Breast epithelium (tissue), 4 donors: ENCODE data around the gene TEX52. TPM values are rescaled to one million over a fixed set of nuclear protein-coding genes. Genes with fewer than 3 reads are reported as not detected.
A peak's percentile ranks its signal among the peaks of the same experiment; 100 is the strongest.

ENCODE experiments used
- DNase-seq, 2 donors: peaks; one replicate each; pipeline ENCODE4 v3.0.0-alpha.2; 2019; ENCODE audit warnings: low spot score in 2 of 2
- H3K27ac ChIP-seq, 2 donors: fragments of 200-600 bp; sonication (generic) in 1 of 2; one replicate each; pipeline ENCODE4 v1.5.1; 2016 to 2019; ENCODE audit warnings: mild to moderate bottlenecking in 1 of 2
- H3K27me3 ChIP-seq, 2 donors: fragments of 200-600 bp; sonication (generic) in 1 of 2; one replicate each; pipeline versions ENCODE4 v1.5.1 to v1.6.0; 2017 to 2019; ENCODE audit warnings: control low read depth in 1 of 2, mild to moderate bottlenecking in 1 of 2
- H3K36me3 ChIP-seq: fragments of 200-600 bp; one replicate; pipeline ENCODE4 v1.5.1; 2019
- H3K4me1 ChIP-seq, 2 donors: fragments of 200-600 bp; sonication (generic); one replicate each; pipeline ENCODE4 v1.5.1; 2016 to 2019; ENCODE audit warnings: control low read depth in 1 of 2
- H3K4me3 ChIP-seq, 3 donors: fragments of 200-600 bp; sonication (generic); 1 replicate in 2 of 3; 2 replicates in 1 of 3; pipeline ENCODE4 v1.5.1; 2016 to 2019; ENCODE audit warnings: mild to moderate bottlenecking in 3 of 3, moderate library complexity in 2 of 3
- H3K9me3 ChIP-seq, 2 donors: fragments of 200-600 bp; sonication (generic) in 1 of 2; one replicate each; pipeline ENCODE4 v1.5.1; 2016 to 2019; ENCODE audit warnings: control low read depth in 1 of 2
- CTCF ChIP-seq, 3 donors: fragments of 450-650 bp; IDR thresholded peaks; one replicate each; pipeline ENCODE4 v1.5.1; 2016 to 2017; ENCODE audit warnings: antibody characterized with exemption in 3 of 3, mild to moderate bottlenecking in 3 of 3, moderate library complexity in 3 of 3
- POLR2A ChIP-seq: fragments of 450-650 bp; IDR thresholded peaks from one replicate; pipeline ENCODE4 v1.6.1; 2016; ENCODE audit warnings: antibody characterized with exemption, mild to moderate bottlenecking, moderate library complexity
- POLR2AphosphoS5 ChIP-seq, 3 donors: sonication (generic); formaldehyde crosslinking; IDR thresholded peaks; one replicate each; pipeline ENCODE4 v1.6.1; 2017; ENCODE audit warnings: antibody characterized with exemption in 3 of 3
- intact Hi-C: fragments of 100-400 bp; cut with DNase I; formaldehyde crosslinking; loops from one replicate; pipeline ENCODE4 v1.15.1; 2023; ENCODE audit warnings: low total_unique reads
- total RNA-seq, 3 donors: library from RNA; depleted of rRNA; stranded (reverse); fragments of >200 nt; gene quantifications; one replicate each; pipeline ENCODE4 v1.1.0, GENCODE V29; 2016

The TEX52 gene
- total RNA-seq, 3 donors from 2014 or later, result not detected

DNA sequence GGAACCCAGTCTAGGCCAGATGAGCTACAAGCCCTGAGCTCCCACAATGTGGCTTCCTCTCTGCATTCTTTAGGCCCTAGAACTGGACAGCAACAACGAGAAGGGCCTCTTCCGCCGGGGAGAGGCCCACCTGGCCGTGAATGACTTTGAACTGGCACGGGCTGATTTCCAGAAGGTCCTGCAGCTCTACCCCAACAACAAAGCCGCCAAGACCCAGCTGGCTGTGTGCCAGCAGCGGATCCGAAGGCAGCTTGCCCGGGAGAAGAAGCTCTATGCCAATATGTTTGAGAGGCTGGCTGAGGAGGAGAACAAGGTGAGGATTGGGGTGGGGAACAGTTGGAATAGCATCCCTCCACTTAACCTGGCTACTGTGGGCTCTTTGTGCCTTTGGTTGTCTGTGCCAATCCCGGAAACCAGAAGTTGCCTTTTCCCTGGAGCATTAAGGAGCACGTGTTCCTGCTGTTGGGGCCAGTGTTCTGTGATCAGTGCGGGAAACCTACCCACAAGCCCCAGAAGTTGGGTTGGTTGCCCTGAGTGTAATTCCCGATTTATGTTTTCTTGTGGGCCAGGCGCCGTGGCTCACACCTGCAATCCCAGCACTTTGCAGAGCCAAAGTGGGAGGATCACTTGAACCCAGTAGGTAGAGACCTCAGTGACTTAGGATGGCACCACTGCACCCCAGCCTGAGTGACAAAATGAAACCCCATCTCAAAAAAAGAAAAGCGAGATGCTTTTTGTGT, 55.6 kb downstream of the TEX52 start:
- Histone ChIP-seq H3K27ac (peak overlapping the region; percentile 64 to 72), H3K4me1 (peaks cover 4 to 21% of the 10 kb centered on the region in 2 donors), H3K4me3 (no peak overlapping the region), H3K36me3 (peaks cover 5% of the 10 kb centered on the region), H3K27me3 (no peaks in the 10 kb centered on the region), H3K9me3 (no peaks in the 10 kb centered on the region)
- intact Hi-C loops, result no loop called here
- no peak for DNase-seq
- TF ChIP-seq CTCF (IDR thresholded peaks at IDR 0.05), result no peak
- TF ChIP-seq POLR2A, result no peak
- no peak for TF ChIP-seq POLR2AphosphoS5 (IDR thresholded peaks at IDR 0.05)

DNA sequence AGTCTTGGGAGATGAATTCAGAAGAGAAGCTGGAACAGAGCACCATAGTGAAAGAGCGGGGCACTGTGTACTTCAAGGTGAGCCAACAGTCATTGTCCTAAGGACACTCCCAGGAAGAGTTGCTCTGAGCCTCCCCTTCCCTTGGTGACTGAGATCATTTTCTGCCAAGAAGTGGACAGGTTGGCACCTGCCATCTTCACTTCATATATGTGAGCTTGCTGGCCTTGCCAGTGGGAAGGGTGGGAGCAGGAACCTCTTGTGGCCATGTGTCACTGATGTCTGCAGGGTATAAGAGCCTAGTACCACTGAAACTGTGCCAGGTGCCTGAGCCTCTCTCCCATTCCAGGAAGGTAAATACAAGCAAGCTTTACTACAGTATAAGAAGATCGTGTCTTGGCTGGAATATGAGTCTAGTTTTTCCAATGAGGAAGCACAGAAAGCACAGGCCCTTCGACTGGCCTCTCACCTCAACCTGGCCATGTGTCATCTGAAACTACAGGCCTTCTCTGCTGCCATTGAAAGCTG, 56.7 kb downstream of the TEX52 start:
- Histone ChIP-seq H3K4me1 (peaks cover 4 to 24% of the 10 kb centered on the region in 2 donors), H3K27ac (peak overlapping the region; percentile 64 to 72), H3K9me3 (no peaks in the 10 kb centered on the region), H3K36me3 (peaks cover 5% of the 10 kb centered on the region), H3K27me3 (no peaks in the 10 kb centered on the region), H3K4me3 (no peak overlapping the region)
- TF ChIP-seq CTCF (IDR thresholded peaks at IDR 0.05), result no peak
- no peak for TF ChIP-seq POLR2A
- TF ChIP-seq POLR2AphosphoS5 (IDR thresholded peaks at IDR 0.05), result no peak
- intact Hi-C loops, result no loop called here
- DNase-seq, result no peak

Other genes starting within 250 kb of the TEX52 start
- 10 to 100 TPM; 30.4 to 70.8 (median 50.1) TPM for gene FKBP4, start 62.1 kb downstream of the TEX52 start, total RNA-seq
- 10 to 100 TPM; 22.2 to 48.9 (median 35.1) TPM for gene ITFG2, start 44.4 kb downstream of the TEX52 start, total RNA-seq
- 1 to 10 TPM in 2 of 3 donors, under 1 TPM in 1; 0.16 to 1.6 (median 1.2) TPM for gene NRIP2, start 22.0 kb downstream of the TEX52 start, total RNA-seq
- gene FOXM1, start 20.1 kb upstream of the TEX52 start, total RNA-seq, result 1 to 10 TPM in 1 of 3 donors, under 1 TPM in 2; under 0.01 to 2.4 (median 0.44) TPM
- 10 to 100 TPM in 2 of 3 donors, 1 to 10 TPM in 1; 4.3 to 18.4 (median 15.7) TPM for gene RHNO1, start 20.2 kb upstream of the TEX52 start, total RNA-seq
- gene TULP3, start 33.9 kb upstream of the TEX52 start, total RNA-seq, result 10 to 100 TPM; 18.6 to 22.6 (median 20.8) TPM
- 10 to 100 TPM in 2 of 3 donors, 1 to 10 TPM in 1; 2.4 to 24.3 (median 12.6) TPM for gene TEAD4, start 102.4 kb upstream of the TEX52 start, total RNA-seq
- 10 to 100 TPM; 16.8 to 44.9 (median 36.9) TPM for gene TSPAN9, start 220.3 kb upstream of the TEX52 start, total RNA-seq